ENCODE measurements around the gene ATP6V1G2.

The ATP6V1G2 gene

GRCh38 chr6:31531162-31531561 is 15.2 kb downstream of the ATP6V1G2 start:
- no peak for DNase-seq (ENCODE audit: low read depth in 1 of 2, low spot score in 1 of 2)
- TF ChIP-seq GABPA (IDR thresholded peaks at IDR 0.05; ENCODE audit: low read depth), result no peak
- peak; percentile 18; the same call in 1 of the 2 replicates for TF ChIP-seq POLR2AphosphoS5 (IDR thresholded peaks at IDR 0.05; ENCODE audit: low read depth)
- no peak for TF ChIP-seq REST (IDR thresholded peaks at IDR 0.05; ENCODE audit: insufficient replicate concordance, low read depth)
- no peak for TF ChIP-seq CTCF (IDR thresholded peaks at IDR 0.05; ENCODE audit: insufficient read depth, low read length)
- TF ChIP-seq SPI1 (IDR thresholded peaks at IDR 0.05; ENCODE audit: borderline replicate concordance, low read depth), result no peak

GRCh38 chr6:31530659-31531058 is 15.7 kb downstream of the ATP6V1G2 start:
- H3K4me3 ChIP-seq (replicated peaks; ENCODE audit: insufficient read depth, low read length), result no peak overlapping the region
- H3K27me3 ChIP-seq (ENCODE audit: insufficient read depth, poor library complexity, severe bottlenecking), result no peaks in the 10 kb centered on the region
- no peak for DNase-seq (ENCODE audit: low read depth in 1 of 2, low spot score in 1 of 2)
- TF ChIP-seq POLR2AphosphoS5 (IDR thresholded peaks at IDR 0.05; ENCODE audit: low read depth) (0 out of 2 replicates have a peak, but pooled peaks have one; percentile 15), CTCF (IDR thresholded peaks at IDR 0.05; ENCODE audit: insufficient read depth, low read length) (no peak)
- H3K27ac ChIP-seq (replicated peaks), result no peak overlapping the region

More at GRCh38 chr6:31531162-31531561, 15.2 kb downstream of the ATP6V1G2 start:
- Histone ChIP-seq H3K4me3 (replicated peaks; ENCODE audit: insufficient read depth, low read length) (no peak overlapping the region), H3K27me3 (ENCODE audit: insufficient read depth, poor library complexity, severe bottlenecking) (no peaks in the 10 kb centered on the region), H3K27ac (replicated peaks) (no peak overlapping the region)

GRCh38 chr6:31529329-31530150 is 16.9 kb downstream of the ATP6V1G2 start:
- TF ChIP-seq REST (IDR thresholded peaks at IDR 0.05; ENCODE audit: insufficient replicate concordance, low read depth) (no peak), SPI1 (IDR thresholded peaks at IDR 0.05; ENCODE audit: borderline replicate concordance, low read depth) (no peak), GABPA (IDR thresholded peaks at IDR 0.05; ENCODE audit: low read depth) (no peak), CTCF (IDR thresholded peaks at IDR 0.05; ENCODE audit: insufficient read depth, low read length) (no peak), POLR2AphosphoS5 (IDR thresholded peaks at IDR 0.05; ENCODE audit: low read depth) (peak; percentile 77; the same call in 1 of the 2 replicates)
- no peak for DNase-seq (ENCODE audit: low read depth in 1 of 2, low spot score in 1 of 2)
- Histone ChIP-seq H3K4me3 (replicated peaks; ENCODE audit: insufficient read depth, low read length) (no peak overlapping the region), H3K27ac (replicated peaks) (no peak overlapping the region), H3K27me3 (ENCODE audit: insufficient read depth, poor library complexity, severe bottlenecking) (no peaks in the 10 kb centered on the region)
